ENCODE data around the gene SORBS1.

- no peak for TF ChIP-seq REST (IDR thresholded peaks at IDR 0.05; ENCODE audit: insufficient replicate concordance, low read depth)
- TF ChIP-seq CTCF (IDR thresholded peaks at IDR 0.05; ENCODE audit: insufficient read depth, low read length): no peak
- TF ChIP-seq POLR2AphosphoS5 (IDR thresholded peaks at IDR 0.05; ENCODE audit: low read depth): no peak
- no peak for TF ChIP-seq GABPA (IDR thresholded peaks at IDR 0.05; ENCODE audit: low read depth)
- no peak for TF ChIP-seq SPI1 (IDR thresholded peaks at IDR 0.05; ENCODE audit: borderline replicate concordance, low read depth)
Observed at GRCh38 chr10:95517536-95518454, 43.4 kb downstream of the SORBS1 start.
